ENCODE data around the gene DLGAP1. TPM values are rescaled to one million over a fixed set of nuclear protein-coding genes. Genes with fewer than 3 reads are reported as not detected.
"Not testable (repeated sequence)": the region's sequence is repeated elsewhere in the genome, so short reads cannot be mapped to it uniquely, and the experiment has no call there.

DLGAP1 gene
- total and polyA plus RNA-seq, 2 of the 8 experiments (the other 6 are each of a cell fraction or from before 2014, with no cell fraction given) = 11.8 to 16.9 TPM

DNA sequence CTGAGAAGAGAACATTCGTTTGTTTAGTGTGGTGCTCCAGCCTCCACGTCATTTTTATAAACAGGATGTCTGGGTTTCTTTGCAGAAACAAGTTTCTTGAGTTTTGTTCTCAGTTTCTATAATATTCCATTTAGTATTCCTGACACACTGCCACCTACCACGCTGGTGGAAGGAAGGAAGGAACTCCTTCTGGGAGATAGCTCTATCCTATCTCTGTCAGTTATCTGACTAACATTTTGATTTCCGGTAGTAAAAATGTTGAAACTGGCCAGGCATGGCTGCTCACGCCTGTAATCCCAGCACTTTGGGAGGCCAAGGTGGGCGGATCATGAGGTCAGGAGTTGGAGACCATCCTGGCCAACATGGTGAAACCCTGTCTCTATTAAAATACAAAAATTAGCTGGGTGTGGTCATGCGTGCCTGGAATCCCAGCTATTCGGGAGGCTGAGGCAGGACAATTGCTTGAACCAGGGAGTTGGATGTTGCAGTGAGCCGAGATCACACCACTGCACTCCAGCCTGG, 804.5 kb downstream of the DLGAP1 start:
- POLR2A ChIA-PET (ENCODE audit: partially characterized antibody) = interaction anchor here (1.1 to 6.3 kb wide), 3 partner anchors 16 to 48 kb away, joined by 3 to 37 read pairs (median 3); no protein-coding TSS in a partner anchor
- not testable (repeated sequence) for H3K4me2 ChIP-seq (ENCODE audit: insufficient read depth in 1 of 2, low read depth in 2 of 2, low read length in 2 of 2)

More for the DNA sequence above, 804.5 kb downstream of the DLGAP1 start:
- H3K4me1 ChIP-seq (replicated peaks in 1 of 4; ENCODE audit: control insufficient read depth in 3 of 4, insufficient read depth in 4 of 4, low read length in 3 of 4); H2BK5ac ChIP-seq (ENCODE audit: low read depth, low read length); H3K4me3 ChIP-seq (ENCODE audit: extremely low read depth in 1 of 4, insufficient read depth in 2 of 4, low read depth in 3 of 4, low read length in 4 of 4); H2BK20ac ChIP-seq (ENCODE audit: low read length); H3K9ac ChIP-seq (replicated peaks in 1 of 4; ENCODE audit: extremely low read depth in 1 of 4, low read depth in 3 of 4, low read length in 3 of 4); H2AK5ac ChIP-seq (ENCODE audit: low read depth, low read length); H3K23ac ChIP-seq (ENCODE audit: insufficient read length); H3K23me2 ChIP-seq (ENCODE audit: low read depth, low read length); H3K27ac ChIP-seq (ENCODE audit: low read depth, low read length); H3K27me3 ChIP-seq (replicated peaks in 1 of 4; ENCODE audit: control insufficient read depth in 3 of 4, extremely low read depth in 1 of 4, insufficient read depth in 3 of 4, low read length in 3 of 4); H3K18ac ChIP-seq (ENCODE audit: extremely low read depth, low read length); H2BK120ac ChIP-seq (replicated peaks; ENCODE audit: low read depth, low read length); H3K9me3 ChIP-seq (ENCODE audit: insufficient read depth in 2 of 2, low read depth in 1 of 2, low read length in 1 of 2); H4K20me1 ChIP-seq (replicated peaks in 1 of 2; ENCODE audit: control insufficient read depth in 1 of 2, insufficient read depth in 2 of 2, low read length in 2 of 2); H3K14ac ChIP-seq (ENCODE audit: insufficient read length); H2BK15ac ChIP-seq (ENCODE audit: low read length); H4K91ac ChIP-seq (replicated peaks; ENCODE audit: insufficient read length, low read length); H4K5ac ChIP-seq (ENCODE audit: insufficient read length, low read depth, low read length); H3K79me2 ChIP-seq (ENCODE audit: control insufficient read depth in 1 of 2, insufficient read depth in 2 of 2, low read length in 2 of 2); H3K4ac ChIP-seq (replicated peaks; ENCODE audit: insufficient read length, low read depth, low read length); H4K8ac ChIP-seq (ENCODE audit: extremely low read depth, insufficient read depth, low read length); FAIRE-seq; DNase-seq (ENCODE audit: low read depth in 1 of 2, low spot score in 2 of 2); H3K56ac ChIP-seq (replicated peaks; ENCODE audit: insufficient read length, low read depth, low read length); H3K79me1 ChIP-seq (ENCODE audit: low read depth, low read length); H2AFZ ChIP-seq (ENCODE audit: low read length); H3K36me3 ChIP-seq (ENCODE audit: control insufficient read depth in 2 of 4, insufficient read depth in 4 of 4, low read length in 3 of 4); H2BK12ac ChIP-seq (ENCODE audit: low read depth, low read length): not testable (repeated sequence)
- CTCF ChIA-PET (ENCODE audit: partially characterized antibody) = interaction anchor here (1.7 to 3.4 kb wide), 2 partner anchors 15 kb away, joined by 4 to 16 read pairs; no protein-coding TSS in a partner anchor
- 88% methylated on average over 9 of the region's 9 CpGs; no CpG with 5 or more reads in 1 of the 2 experiments for WGBS, 2 experiments (ENCODE audit: extremely low coverage in 1 of 2, insufficient coverage in 1 of 2, insufficient read length in 1 of 2, insufficient replicate concordance in 2 of 2, low coverage in 1 of 2, low lambda C conversion rate in 2 of 2, missing lambda C conversion rate in 1 of 2)
